ENCODE measurements around the gene ABI2. TPM values are rescaled to one million over a fixed set of nuclear protein-coding genes. Genes with fewer than 3 reads are reported as not detected.
A peak's percentile ranks its signal among the peaks of the same experiment; 100 is the strongest.
"Not testable (repeated sequence)": the region's sequence is repeated elsewhere in the genome, so short reads cannot be mapped to it uniquely, and the experiment has no call there.

Gene ABI2
- total RNA-seq, 2 donors from 2014 or later = 50.0 to 64.8 TPM

DNA sequence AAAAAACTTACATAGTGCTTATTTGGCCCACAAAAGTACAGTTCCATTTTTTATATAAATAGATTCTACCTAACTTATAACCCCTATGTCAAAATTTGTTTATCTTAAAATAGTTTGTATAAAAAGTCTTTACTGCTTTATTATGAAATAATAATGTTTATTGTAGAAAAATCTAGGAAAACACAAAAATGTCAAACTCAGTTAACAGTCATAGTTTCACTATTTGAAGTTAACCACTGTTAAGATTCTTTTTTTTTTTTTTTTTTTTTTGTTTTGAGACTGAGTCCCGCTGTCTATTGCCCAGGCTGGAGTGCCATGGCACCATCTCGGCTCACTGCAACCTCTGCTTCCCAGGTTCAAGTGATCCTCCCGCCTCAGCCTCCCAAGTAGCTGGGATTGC is 26.5 kb upstream of the ABI2 start:
- intact Hi-C loops (cut with DNase I) = no loop called here
- TF ChIP-seq POLR2AphosphoS5 (IDR thresholded peaks at IDR 0.05) = no peak
- no peak for TF ChIP-seq POLR2A (IDR thresholded peaks at IDR 0.05)
- TF ChIP-seq, protein P1, sequence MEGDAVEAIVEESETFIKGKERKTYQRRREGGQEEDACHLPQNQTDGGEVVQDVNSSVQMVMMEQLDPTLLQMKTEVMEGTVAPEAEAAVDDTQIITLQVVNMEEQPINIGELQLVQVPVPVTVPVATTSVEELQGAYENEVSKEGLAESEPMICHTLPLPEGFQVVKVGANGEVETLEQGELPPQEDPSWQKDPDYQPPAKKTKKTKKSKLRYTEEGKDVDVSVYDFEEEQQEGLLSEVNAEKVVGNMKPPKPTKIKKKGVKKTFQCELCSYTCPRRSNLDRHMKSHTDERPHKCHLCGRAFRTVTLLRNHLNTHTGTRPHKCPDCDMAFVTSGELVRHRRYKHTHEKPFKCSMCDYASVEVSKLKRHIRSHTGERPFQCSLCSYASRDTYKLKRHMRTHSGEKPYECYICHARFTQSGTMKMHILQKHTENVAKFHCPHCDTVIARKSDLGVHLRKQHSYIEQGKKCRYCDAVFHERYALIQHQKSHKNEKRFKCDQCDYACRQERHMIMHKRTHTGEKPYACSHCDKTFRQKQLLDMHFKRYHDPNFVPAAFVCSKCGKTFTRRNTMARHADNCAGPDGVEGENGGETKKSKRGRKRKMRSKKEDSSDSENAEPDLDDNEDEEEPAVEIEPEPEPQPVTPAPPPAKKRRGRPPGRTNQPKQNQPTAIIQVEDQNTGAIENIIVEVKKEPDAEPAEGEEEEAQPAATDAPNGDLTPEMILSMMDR (IDR thresholded peaks at IDR 0.05) = no peak
- Histone ChIP-seq H3K9me3 (no peaks in the 10 kb centered on the region), H3K36me3 (no peaks in the 10 kb centered on the region), H3K4me1 (replicated peaks) (no peaks in the 10 kb centered on the region), H3K4me3 (no peak overlapping the region), H3K27ac (no peak overlapping the region), H3K27me3 (replicated peaks; ENCODE audit: insufficient read depth) (no peaks in the 10 kb centered on the region)
- 97% methylated on average over 3 of the region's 3 CpGs for WGBS
- DNase-seq (ENCODE audit: low spot score) = no peak

- WGBS = 93% methylated on average over 8 of the region's 8 CpGs
- H3K4me1 ChIP-seq (replicated peaks); H3K27me3 ChIP-seq (replicated peaks; ENCODE audit: insufficient read depth); H3K9me3 ChIP-seq; H3K4me3 ChIP-seq; H3K36me3 ChIP-seq; DNase-seq (ENCODE audit: low spot score); H3K27ac ChIP-seq; intact Hi-C loops (cut with DNase I): not testable (repeated sequence)
Measured at GRCh38 chr2:203302586-203302985, 25.6 kb upstream of the ABI2 start.

- 87% methylated on average over 3 of the region's 3 CpGs for WGBS
- TF ChIP-seq POLR2A (IDR thresholded peaks at IDR 0.05) (no peak), POLR2AphosphoS5 (IDR thresholded peaks at IDR 0.05) (no peak)
- TF ChIP-seq, protein P1 (IDR thresholded peaks at IDR 0.05) = no peak
- Histone ChIP-seq H3K4me1 (replicated peaks) (no peaks in the 10 kb centered on the region), H3K36me3 (no peaks in the 10 kb centered on the region), H3K27ac (no peak overlapping the region), H3K27me3 (replicated peaks; ENCODE audit: insufficient read depth) (no peaks in the 10 kb centered on the region), H3K4me3 (no peak overlapping the region), H3K9me3 (no peaks in the 10 kb centered on the region)
- intact Hi-C loops (cut with DNase I) = no loop called here
- DNase-seq (ENCODE audit: low spot score) = no peak
Measured at GRCh38 chr2:203310688-203311436, 17.3 kb upstream of the ABI2 start.

DNA sequence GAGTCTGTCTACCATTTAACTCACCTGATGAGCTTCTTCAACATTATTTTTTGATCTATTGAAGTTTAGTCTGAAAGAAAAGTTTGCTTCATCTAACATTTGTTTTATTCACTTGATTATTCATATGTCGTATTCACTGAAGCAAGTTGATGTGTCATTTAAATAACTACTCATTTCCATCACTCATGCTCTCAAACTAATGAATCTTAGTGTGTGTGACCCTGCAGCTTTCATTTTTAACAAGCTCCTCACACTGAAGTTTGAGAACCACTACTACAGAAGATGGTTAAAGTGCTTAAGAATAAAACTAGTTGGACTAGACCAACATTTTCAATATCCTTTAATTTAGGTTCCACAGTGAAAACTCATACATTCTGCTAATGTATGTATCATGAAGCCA is 1.8 kb upstream of the ABI2 start:
- Histone ChIP-seq H3K36me3 (no peaks in the 10 kb centered on the region), H3K4me1 (replicated peaks) (no peaks in the 10 kb centered on the region), H3K4me3 (no peak overlapping the region), H3K27me3 (replicated peaks; ENCODE audit: insufficient read depth) (no peaks in the 10 kb centered on the region), H3K9me3 (no peaks in the 10 kb centered on the region), H3K27ac (no peak overlapping the region)
- 95% methylated on average over 1 of the region's 1 CpG for WGBS
- intact Hi-C loops (cut with DNase I) = no loop called here
- no peak for DNase-seq (ENCODE audit: low spot score)
- no peak for TF ChIP-seq POLR2AphosphoS5 (IDR thresholded peaks at IDR 0.05)
- TF ChIP-seq, protein P1 (IDR thresholded peaks at IDR 0.05) = no peak
- TF ChIP-seq POLR2A (IDR thresholded peaks at IDR 0.05) = no peak

- WGBS = 3% methylated on average over 7 of the region's 7 CpGs
- no peak for DNase-seq (ENCODE audit: low spot score)
Measured at GRCh38 chr2:203327582-203327900, 653 bp upstream of the ABI2 start.

More at GRCh38 chr2:203327582-203327900, 653 bp upstream of the ABI2 start:
- no peaks in the 10 kb centered on the region for H3K4me1 ChIP-seq (replicated peaks)
- TF ChIP-seq POLR2AphosphoS5 (IDR thresholded peaks at IDR 0.05) (no peak), POLR2A (IDR thresholded peaks at IDR 0.05) (no peak)
- TF ChIP-seq, protein P1 (IDR thresholded peaks at IDR 0.05) = no peak
- intact Hi-C loops (cut with DNase I) = no loop called here
- H3K27ac ChIP-seq = peak overlapping the region; percentile 88 to 90
- no peaks in the 10 kb centered on the region for H3K9me3 ChIP-seq
- H3K36me3 ChIP-seq = no peaks in the 10 kb centered on the region
- H3K27me3 ChIP-seq (replicated peaks; ENCODE audit: insufficient read depth) = no peaks in the 10 kb centered on the region
- H3K4me3 ChIP-seq = peak overlapping the region; percentile 97
